K562 (cell line): Measurements from ENCODE around the gene PRCC.

Experiments
- ZBTB33 ChIP-seq: sonication (generic); formaldehyde crosslinking; IDR thresholded peaks from 2 replicates; pipeline ENCODE4 v1.8.1; 2023; ENCODE audit warnings: mild to moderate bottlenecking, missing genetic modification reagents
- ZNF507 ChIP-seq: conservative IDR thresholded peaks from 2 replicates; pipeline ENCODE4 v1.6.1; 2017; ENCODE audit warnings: missing genetic modification characterization, missing compliant biosample characterization

DNA sequence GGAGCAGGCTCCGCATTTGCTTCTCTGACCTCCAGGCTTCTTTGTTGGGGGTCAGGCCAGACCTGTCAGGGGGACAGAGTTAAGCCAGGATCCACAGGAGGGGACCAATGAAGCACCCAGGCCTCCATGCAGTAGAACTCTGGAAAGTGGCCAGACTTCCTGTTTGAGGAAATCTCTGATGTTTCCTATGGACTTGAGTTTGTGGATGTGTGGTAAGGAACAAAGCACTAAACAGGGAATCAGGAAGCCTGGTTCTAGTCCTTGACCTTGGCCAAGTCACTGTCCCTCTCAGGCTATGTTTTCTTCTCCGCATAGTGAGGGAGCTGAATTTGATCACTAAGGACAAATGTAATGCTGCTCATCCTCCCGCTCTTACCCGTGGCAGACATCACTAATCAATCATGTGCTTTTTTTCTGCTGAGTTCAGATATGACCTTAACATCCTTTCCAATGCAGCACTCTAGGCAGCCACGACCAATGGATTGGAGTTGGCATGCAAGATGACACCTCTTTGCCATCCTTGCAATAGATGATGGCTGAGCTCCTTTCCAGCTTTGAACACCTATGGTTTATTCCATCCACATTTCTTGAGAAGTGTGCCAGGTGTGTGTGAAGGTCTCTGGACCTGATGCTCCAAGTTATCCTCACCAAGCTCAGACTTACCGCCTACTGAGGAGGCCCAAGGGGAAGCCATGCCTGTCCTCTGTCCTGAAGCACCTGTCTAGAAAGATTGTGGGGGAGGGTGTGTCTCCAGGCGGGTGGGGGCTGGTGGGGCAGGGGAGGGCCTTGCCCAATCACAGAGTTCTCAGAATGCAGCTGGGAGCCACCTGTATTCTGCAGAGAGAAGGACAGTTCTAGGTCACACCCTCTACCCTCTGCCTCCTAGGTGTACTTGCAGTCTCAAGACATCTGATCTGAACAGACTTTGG is 39.4 kb downstream of the PRCC start:
- TF ChIP-seq ZBTB33 (CRISPR knock-in tag) (no peak), ZNF507 (no peak)
